Astrocyte of the spinal cord (primary cell): ENCODE results near the gene NEDD4L.
A peak's percentile ranks its signal among the peaks of the same experiment; 100 is the strongest.

Source experiments
- DNase-seq: peaks from one replicate; pipeline ENCODE4 v3.0.0; 2011; ENCODE audit warnings: low read depth, low spot score
- H3K4me3 ChIP-seq: 2 replicates; pipeline ENCODE4 v1.5.1; 2011; ENCODE audit warnings: low read depth, mild to moderate bottlenecking, low read length, moderate library complexity
- in situ Hi-C: cut with HindIII; loops from 2 replicates; pipeline ENCODE4 v1.10.0; 2017; ENCODE audit warnings: low sequenced_read_pairs
- TF ChIP-seq, protein P1 (sequence below): IDR thresholded peaks from 2 replicates; pipeline ENCODE4 v1.5.1; 2012; ENCODE audit warnings: low read depth, mild to moderate bottlenecking, low read length, inconsistent platforms

NEDD4L gene

GRCh38 chr18:58232668-58233067 is 188.6 kb downstream of the NEDD4L start:
- H3K4me3 ChIP-seq, result no peak overlapping the region
- TF ChIP-seq, protein P1, sequence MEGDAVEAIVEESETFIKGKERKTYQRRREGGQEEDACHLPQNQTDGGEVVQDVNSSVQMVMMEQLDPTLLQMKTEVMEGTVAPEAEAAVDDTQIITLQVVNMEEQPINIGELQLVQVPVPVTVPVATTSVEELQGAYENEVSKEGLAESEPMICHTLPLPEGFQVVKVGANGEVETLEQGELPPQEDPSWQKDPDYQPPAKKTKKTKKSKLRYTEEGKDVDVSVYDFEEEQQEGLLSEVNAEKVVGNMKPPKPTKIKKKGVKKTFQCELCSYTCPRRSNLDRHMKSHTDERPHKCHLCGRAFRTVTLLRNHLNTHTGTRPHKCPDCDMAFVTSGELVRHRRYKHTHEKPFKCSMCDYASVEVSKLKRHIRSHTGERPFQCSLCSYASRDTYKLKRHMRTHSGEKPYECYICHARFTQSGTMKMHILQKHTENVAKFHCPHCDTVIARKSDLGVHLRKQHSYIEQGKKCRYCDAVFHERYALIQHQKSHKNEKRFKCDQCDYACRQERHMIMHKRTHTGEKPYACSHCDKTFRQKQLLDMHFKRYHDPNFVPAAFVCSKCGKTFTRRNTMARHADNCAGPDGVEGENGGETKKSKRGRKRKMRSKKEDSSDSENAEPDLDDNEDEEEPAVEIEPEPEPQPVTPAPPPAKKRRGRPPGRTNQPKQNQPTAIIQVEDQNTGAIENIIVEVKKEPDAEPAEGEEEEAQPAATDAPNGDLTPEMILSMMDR, result no peak
- in situ Hi-C loops, result no loop called here
- DNase-seq, result no peak

- no peak overlapping the region for H3K4me3 ChIP-seq
- TF ChIP-seq, protein P1, result no peak
- DNase-seq, result no peak
- in situ Hi-C loops, result no loop called here
Measured at GRCh38 chr18:58234359-58234741, 190.3 kb downstream of the NEDD4L start.

DNA sequence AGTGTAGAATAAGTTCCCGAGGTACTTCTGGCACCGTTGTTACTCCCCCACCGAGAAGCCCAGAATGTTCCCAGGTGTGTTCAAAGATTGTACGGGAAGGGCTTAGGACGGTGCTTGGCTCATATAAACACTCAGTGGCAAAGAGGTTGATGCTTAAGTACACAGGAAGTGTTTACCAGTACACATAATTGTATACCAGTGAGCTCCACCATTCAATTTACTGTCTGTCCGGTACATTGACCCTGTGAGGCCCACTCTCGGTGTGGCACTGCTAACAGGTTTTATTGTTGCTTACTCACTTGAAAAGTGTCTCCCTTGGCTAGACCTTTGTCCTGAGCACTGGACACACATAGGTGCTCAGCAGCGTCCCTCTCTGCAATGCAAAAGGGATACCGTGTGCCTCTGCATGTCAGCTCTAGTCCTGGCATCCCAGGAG is 191.0 kb downstream of the NEDD4L start:
- H3K4me3 ChIP-seq, result no peak overlapping the region
- TF ChIP-seq, protein P1, result no peak
- DNase-seq, result no peak
- in situ Hi-C loops, result no loop called here

DNA sequence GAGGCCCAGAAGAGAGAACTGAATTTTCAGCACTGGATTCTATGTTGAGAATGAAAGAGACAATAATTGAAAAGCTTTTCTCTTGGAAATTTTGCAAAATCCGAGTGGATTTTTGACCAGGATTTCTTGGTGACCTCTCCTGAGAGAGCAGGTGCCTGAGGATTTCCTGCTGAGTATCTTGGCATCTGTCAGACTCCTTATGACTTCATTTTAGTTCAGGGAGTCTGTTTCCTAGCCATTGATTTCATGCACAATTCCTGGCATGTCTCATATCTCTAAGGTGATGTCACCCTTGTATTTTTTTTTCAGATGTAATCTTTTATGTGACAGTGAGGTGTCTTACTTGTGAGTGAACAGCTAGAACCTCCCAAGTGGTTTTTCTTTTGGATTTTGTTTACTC is 195.9 kb downstream of the NEDD4L start:
- H3K4me3 ChIP-seq, result no peak overlapping the region
- TF ChIP-seq, protein P1, result no peak
- DNase-seq, result no peak
- in situ Hi-C loops, result no loop called here

DNA sequence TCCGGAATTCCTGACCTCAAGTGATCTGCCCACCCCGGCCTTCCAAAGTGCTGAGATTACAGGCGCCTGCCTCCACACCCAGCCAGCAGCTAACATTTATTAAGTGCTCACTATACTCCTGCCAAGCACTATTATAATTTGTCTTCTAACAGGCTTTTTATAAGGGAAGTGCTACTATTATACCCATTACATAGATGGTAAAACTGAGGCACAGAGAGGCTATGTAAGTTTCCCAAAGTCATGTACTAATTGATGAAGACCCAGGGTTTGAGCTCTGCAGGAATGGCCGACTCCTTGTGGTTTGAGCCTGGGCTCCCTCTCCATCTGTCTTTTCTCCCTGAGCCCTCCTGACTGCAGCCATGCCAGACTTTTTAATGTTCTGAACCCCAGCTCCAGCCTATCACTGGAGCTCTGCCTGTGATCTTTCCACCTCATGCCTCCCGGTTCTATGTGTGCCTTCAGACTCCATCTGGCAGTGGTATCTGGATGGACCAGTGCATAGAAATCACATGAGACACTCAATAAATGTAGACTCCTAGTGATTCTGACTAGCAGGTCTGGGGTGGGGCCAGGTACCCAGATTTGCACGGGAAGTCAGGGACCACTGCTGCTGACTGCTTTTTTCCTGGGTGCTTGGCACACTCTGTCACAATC is 197.1 kb downstream of the NEDD4L start:
- in situ Hi-C loops, result no loop called here
- no peak for DNase-seq
- H3K4me3 ChIP-seq, result no peak overlapping the region
- TF ChIP-seq, protein P1, result no peak

DNA sequence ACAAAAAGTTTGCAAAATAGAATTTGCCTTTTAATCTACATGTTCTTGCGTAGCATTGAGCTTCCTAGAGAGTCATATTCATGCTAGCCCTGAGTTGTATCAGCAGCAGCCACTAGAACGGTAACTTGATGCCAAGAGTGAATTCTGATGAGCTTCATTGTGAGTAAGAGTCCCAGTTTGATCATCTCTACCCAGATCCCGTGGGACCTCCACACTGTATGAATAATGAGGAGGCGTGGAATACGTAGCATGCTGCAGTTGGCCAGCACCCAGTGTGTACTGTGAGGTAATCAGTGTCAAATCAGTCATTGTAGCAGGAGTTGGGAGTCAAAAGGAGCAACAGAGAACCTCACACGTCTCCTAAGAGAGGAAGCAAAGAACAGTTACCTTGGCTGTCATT is 197.9 kb downstream of the NEDD4L start:
- no peak overlapping the region for H3K4me3 ChIP-seq
- TF ChIP-seq, protein P1, result no peak
- in situ Hi-C loops, result no loop called here
- DNase-seq, result peak; percentile 86
